CD14-positive monocyte (primary cell): ENCODE results near the gene RSRC1. TPM values are rescaled to one million over a fixed set of nuclear protein-coding genes. Genes with fewer than 3 reads are reported as not detected.
A peak's percentile ranks its signal among the peaks of the same experiment; 100 is the strongest.

Experiments used
- DNase-seq, 3 donors: peaks; one replicate each; pipeline ENCODE4 v3.0.0-alpha.2; 2011 to 2022
- H2AFZ ChIP-seq: 2 replicates; pipeline ENCODE4 v1.6.0; 2012; ENCODE audit warnings: mild to moderate bottlenecking, low read depth, low read length, inconsistent platforms; ENCODE audit not compliant: insufficient read depth, poor library complexity, severe bottlenecking
- H3K27ac ChIP-seq, 2 donors: 1 replicate in 1 of 2; 2 replicates in 1 of 2; pipeline ENCODE4 v1.5.1; 2012 to 2013; ENCODE audit warnings: low read length in 2 of 2, control low read depth in 1 of 2, inconsistent platforms in 1 of 2, low read depth in 1 of 2, mild to moderate bottlenecking in 1 of 2
- H3K27me3 ChIP-seq, 2 donors: one replicate each; pipeline versions ENCODE4 v1.6.0 to v1.6.1; 2011 to 2013; ENCODE audit warnings: low read length in 2 of 2; ENCODE audit not compliant: control insufficient read depth in 2 of 2, insufficient read depth in 2 of 2
- H3K36me3 ChIP-seq, 2 donors: replicated peaks in 1 of 2; 1 replicate in 1 of 2; 2 replicates in 1 of 2; pipeline versions ENCODE4 v1.5.1 to v1.6.1; 2012 to 2013; ENCODE audit warnings: low read length in 2 of 2, control low read depth in 1 of 2, inconsistent platforms in 1 of 2, mild to moderate bottlenecking in 1 of 2; ENCODE audit not compliant: insufficient read depth in 2 of 2, control insufficient read depth in 1 of 2
- H3K4me1 ChIP-seq, 2 donors: 1 replicate in 1 of 2; 2 replicates in 1 of 2; pipeline versions ENCODE4 v1.5.1 to v1.6.1; 2012 to 2013; ENCODE audit warnings: low read length in 2 of 2, control low read depth in 1 of 2, inconsistent platforms in 1 of 2, mild to moderate bottlenecking in 1 of 2, moderate library complexity in 1 of 2; ENCODE audit not compliant: insufficient read depth in 2 of 2, control insufficient read depth in 1 of 2
- H3K4me2 ChIP-seq: replicated peaks from 2 replicates; pipeline ENCODE3; 2012; ENCODE audit warnings: low read length, moderate library complexity, mild to moderate bottlenecking; ENCODE audit not compliant: poor library complexity, severe bottlenecking; ENCODE audit errors: extremely low read depth
- H3K4me3 ChIP-seq, 3 experiments: fragments of 200-600 bp in 1 of 3; sonication (generic) in 1 of 3; replicated peaks in 1 of 3; 1 replicate in 2 of 3; 2 replicates in 1 of 3; pipeline ENCODE4 v1.5.1; 2011 to 2013; ENCODE audit warnings: low read length in 3 of 3, mild to moderate bottlenecking in 3 of 3, control low read depth in 2 of 3, low read depth in 2 of 3, inconsistent platforms in 1 of 3, moderate library complexity in 1 of 3
- H3K79me2 ChIP-seq: 2 replicates; pipeline ENCODE4 v1.6.0; 2012; ENCODE audit warnings: mild to moderate bottlenecking, control low read depth, inconsistent platforms, low read length, moderate library complexity; ENCODE audit not compliant: insufficient read depth
- H3K9ac ChIP-seq: 2 replicates; pipeline ENCODE4 v1.6.0; 2017; ENCODE audit warnings: low read length, mild to moderate bottlenecking; ENCODE audit not compliant: insufficient read depth, poor library complexity, severe bottlenecking
- H3K9me3 ChIP-seq, 2 donors: replicated peaks in 1 of 2; 1 replicate in 1 of 2; 2 replicates in 1 of 2; pipeline versions ENCODE4 v1.5.1 to v1.6.1; 2012 to 2013; ENCODE audit warnings: low read length in 2 of 2, control low read depth in 1 of 2; ENCODE audit not compliant: control insufficient read depth in 1 of 2, insufficient read depth in 1 of 2
- H4K20me1 ChIP-seq: 2 replicates; pipeline ENCODE4 v1.6.0; 2012; ENCODE audit warnings: mild to moderate bottlenecking, low read length, control low read depth, moderate library complexity; ENCODE audit not compliant: insufficient read depth
- H3K27ac Mint-ChIP-seq, 7 donors: one replicate each; pipeline ENCODE4 v1.8.0; 2020; ENCODE audit warnings: mild to moderate bottlenecking in 7 of 7, mixed read lengths in 7 of 7, moderate library complexity in 6 of 7, inconsistent platforms in 2 of 7
- H3K27me3 Mint-ChIP-seq, 3 donors: one replicate each; pipeline ENCODE4 v1.8.0; 2021 to 2022; ENCODE audit warnings: low read depth in 3 of 3, mild to moderate bottlenecking in 3 of 3, mixed read lengths in 3 of 3, moderate library complexity in 3 of 3, inconsistent platforms in 1 of 3
- H3K36me3 Mint-ChIP-seq, 2 donors: one replicate each; pipeline ENCODE4 v1.8.0; 2020; ENCODE audit warnings: mixed read lengths in 2 of 2, inconsistent platforms in 1 of 2, mild to moderate bottlenecking in 1 of 2
- H3K4me1 Mint-ChIP-seq: one replicate; pipeline ENCODE4 v1.8.0; 2020; ENCODE audit warnings: mild to moderate bottlenecking, mixed read lengths
- H3K4me3 Mint-ChIP-seq, 2 donors: one replicate each; pipeline ENCODE4 v1.8.0; 2020; ENCODE audit warnings: mild to moderate bottlenecking in 2 of 2, mixed read lengths in 2 of 2, moderate library complexity in 1 of 2
- H3K9me3 Mint-ChIP-seq, 7 donors: one replicate each; pipeline ENCODE4 v1.8.0; 2020 to 2022; ENCODE audit warnings: mixed read lengths in 7 of 7, mild to moderate bottlenecking in 6 of 7, moderate library complexity in 6 of 7, inconsistent platforms in 2 of 7
- WGBS: methylation state at CpG from one replicate; pipeline ENCODE4 v1.1.5; 2013; ENCODE audit warnings: missing lambda C conversion rate; ENCODE audit not compliant: insufficient coverage; 5-methylcytosine and 5-hydroxymethylcytosine counted together
- intact Hi-C, 2 donors: fragments of 100-400 bp; cut with micrococcal nuclease; formaldehyde crosslinking; loops; one replicate each; pipeline versions ENCODE4 v1.15.0 to v1.15.1; 2023
- polyA plus RNA-seq, 3 donors: library from polyadenylated mRNA; depleted of rRNA in 1 of 3; unstranded in 2 of 3; stranded (reverse) in 1 of 3; fragments of 300-500 nt in 2 of 3; fragments of >200 nt in 1 of 3; fragmentation: Illumina TruSeq in 2 of 3; gene quantifications; 1 replicate in 2 of 3; 2 replicates in 1 of 3; pipeline ENCODE4 v1.2.3, GENCODE V29; 2012 to 2021
- TF ChIP-seq, protein P1 (sequence below): fragments of 200-600 bp; IDR thresholded peaks from one replicate; pipeline ENCODE4 v1.8.0; 2022; ENCODE audit warnings: antibody characterized with exemption, mild to moderate bottlenecking

RSRC1 gene
- polyA plus RNA-seq, 3 donors, result 6.6 to 31.7 (median 15.1) TPM

DNA sequence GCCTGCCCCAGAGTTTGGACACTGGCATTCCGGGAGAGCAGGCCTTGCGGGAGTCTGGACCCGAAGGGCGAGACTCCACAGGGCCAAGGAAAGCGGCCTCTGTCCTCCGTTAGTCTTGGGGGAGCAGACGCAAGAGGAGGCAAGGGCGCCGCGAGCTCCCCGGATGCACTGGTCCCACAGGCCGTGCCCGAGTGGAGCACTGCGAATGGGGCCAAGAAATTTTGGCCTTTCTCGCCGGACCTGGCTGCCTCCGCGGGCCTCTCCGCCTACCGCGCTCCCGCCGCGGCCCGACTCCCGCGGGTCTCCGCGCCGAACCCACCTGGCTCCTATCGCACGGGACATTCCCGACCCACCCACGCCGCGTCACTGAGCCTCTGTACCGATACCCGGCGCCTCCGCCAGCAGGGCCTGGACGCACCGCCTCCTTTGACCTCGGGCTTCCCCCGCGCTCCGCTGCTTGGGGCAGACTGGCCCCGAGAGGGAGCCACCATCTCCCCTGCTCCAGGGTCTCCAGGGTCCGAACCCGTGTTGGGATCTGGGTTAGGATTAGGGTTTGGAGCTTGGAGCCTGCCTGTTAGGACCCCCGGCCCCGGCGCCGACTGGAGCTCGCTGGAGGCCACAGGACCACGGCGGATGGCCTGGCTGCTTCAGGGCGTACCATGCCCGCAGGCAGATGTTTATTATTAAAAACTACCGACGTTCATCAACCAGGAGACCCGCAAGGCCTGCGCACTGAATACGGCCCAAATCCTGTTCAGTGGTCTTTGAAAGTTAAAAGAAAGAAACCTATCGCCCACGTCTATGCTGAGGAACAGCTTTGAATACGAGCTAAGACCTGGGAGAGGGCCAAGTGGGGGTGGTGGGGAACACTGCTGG is 15.4 kb upstream of the RSRC1 start:
- H3K9me3 Mint-ChIP-seq, result peaks cover 0 to 31% (median 23%) of the 10 kb centered on the region in 7 donors
- intact Hi-C loops, result loop anchor here in 1 of 2 donors (10.0 kb wide), 1 partner anchor 340 kb away; no protein-coding TSS in a partner anchor
- Histone ChIP-seq H3K9me3 (peaks cover 9 to 34% of the 10 kb centered on the region in 2 donors), H3K27ac (no peak overlapping the region), H3K27me3 (peaks cover 77 to 92% of the 10 kb centered on the region in 2 donors), H3K79me2 (no peaks in the 10 kb centered on the region), H3K36me3 (no peaks in the 10 kb centered on the region), H4K20me1 (no peaks in the 10 kb centered on the region), H3K4me1 (peaks cover 40 to 42% of the 10 kb centered on the region in 2 donors), H2AFZ (no peak overlapping the region), H3K4me2 (peak overlapping the region; percentile 32), H3K9ac (no peak overlapping the region), H3K4me3 (peak overlapping the region in 1 of 3 experiments; percentile 46)
- peaks cover 45% of the 10 kb centered on the region for H3K4me1 Mint-ChIP-seq
- 14% methylated on average over 62 of the region's 66 CpGs for WGBS
- H3K27ac Mint-ChIP-seq, result no peak overlapping the region
- H3K4me3 Mint-ChIP-seq, result peak overlapping the region; percentile 62 to 88
- peaks cover 83 to 89% (median 84%) of the 10 kb centered on the region in 3 donors for H3K27me3 Mint-ChIP-seq
- TF ChIP-seq, protein P1, sequence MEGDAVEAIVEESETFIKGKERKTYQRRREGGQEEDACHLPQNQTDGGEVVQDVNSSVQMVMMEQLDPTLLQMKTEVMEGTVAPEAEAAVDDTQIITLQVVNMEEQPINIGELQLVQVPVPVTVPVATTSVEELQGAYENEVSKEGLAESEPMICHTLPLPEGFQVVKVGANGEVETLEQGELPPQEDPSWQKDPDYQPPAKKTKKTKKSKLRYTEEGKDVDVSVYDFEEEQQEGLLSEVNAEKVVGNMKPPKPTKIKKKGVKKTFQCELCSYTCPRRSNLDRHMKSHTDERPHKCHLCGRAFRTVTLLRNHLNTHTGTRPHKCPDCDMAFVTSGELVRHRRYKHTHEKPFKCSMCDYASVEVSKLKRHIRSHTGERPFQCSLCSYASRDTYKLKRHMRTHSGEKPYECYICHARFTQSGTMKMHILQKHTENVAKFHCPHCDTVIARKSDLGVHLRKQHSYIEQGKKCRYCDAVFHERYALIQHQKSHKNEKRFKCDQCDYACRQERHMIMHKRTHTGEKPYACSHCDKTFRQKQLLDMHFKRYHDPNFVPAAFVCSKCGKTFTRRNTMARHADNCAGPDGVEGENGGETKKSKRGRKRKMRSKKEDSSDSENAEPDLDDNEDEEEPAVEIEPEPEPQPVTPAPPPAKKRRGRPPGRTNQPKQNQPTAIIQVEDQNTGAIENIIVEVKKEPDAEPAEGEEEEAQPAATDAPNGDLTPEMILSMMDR, result peak; percentile 18
- H3K36me3 Mint-ChIP-seq, result peaks cover 0 to 15% of the 10 kb centered on the region in 2 donors
- no peak for DNase-seq

DNA sequence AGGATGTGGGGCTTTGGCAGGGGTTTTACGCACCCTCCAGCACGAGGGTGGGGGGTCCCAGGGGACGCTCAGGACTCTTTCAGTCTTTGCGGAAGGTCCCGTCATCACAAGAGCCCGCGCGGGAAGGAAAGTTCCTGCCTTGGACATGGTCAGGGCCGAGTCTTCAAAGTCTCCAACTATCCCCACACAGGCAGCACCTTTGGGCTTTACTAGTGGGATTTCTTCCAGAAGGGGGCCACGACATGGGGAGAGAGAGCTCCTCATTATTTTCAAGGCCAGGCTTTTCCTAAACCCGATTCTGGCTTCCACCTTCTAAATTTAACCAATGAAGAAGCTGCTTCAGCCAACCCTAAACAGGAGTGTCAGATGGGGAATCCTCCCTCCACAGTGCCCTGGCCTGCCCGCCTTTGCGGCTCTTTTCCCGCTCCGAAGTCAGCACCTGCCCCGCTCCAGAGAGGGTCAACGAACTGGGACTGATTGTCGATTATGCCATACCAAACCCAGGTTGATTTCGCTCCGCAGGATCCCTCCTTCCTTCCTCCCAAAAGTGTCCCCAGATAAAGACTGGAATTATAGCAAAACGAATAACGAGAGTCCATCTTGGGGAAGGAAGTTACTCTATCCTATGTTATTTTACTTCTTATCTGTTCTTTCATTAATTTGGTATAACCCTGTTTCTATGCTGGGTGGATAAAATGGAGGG is 14.6 kb upstream of the RSRC1 start:
- WGBS, result 5% methylated on average over 13 of the region's 22 CpGs
- Mint-ChIP-seq H3K4me3 (peak overlapping the region; percentile 62 to 88), H3K4me1 (peaks cover 45% of the 10 kb centered on the region), H3K27ac (peak overlapping the region in 2 of 7 donors; percentile 32 to 81), H3K9me3 (peaks cover 0 to 36% (median 22%) of the 10 kb centered on the region in 7 donors), H3K36me3 (peaks cover 0 to 15% of the 10 kb centered on the region in 2 donors), H3K27me3 (peaks cover 84 to 92% (median 86%) of the 10 kb centered on the region in 3 donors)
- Histone ChIP-seq H3K9ac (no peak overlapping the region), H3K4me3 (peak overlapping the region in 1 of 3 experiments; percentile 46), H4K20me1 (no peaks in the 10 kb centered on the region), H3K79me2 (no peaks in the 10 kb centered on the region), H3K36me3 (no peaks in the 10 kb centered on the region), H3K9me3 (peaks cover 9 to 39% of the 10 kb centered on the region in 2 donors), H2AFZ (no peak overlapping the region), H3K4me1 (peaks cover 40 to 42% of the 10 kb centered on the region in 2 donors), H3K4me2 (peak overlapping the region; percentile 32), H3K27me3 (peaks cover 77 to 92% of the 10 kb centered on the region in 2 donors), H3K27ac (no peak overlapping the region)
- intact Hi-C loops, result loop anchor here in 1 of 2 donors (10.0 kb wide), 1 partner anchor 340 kb away; no protein-coding TSS in a partner anchor
- no peak for DNase-seq
- TF ChIP-seq, protein P1, result no peak
